ENCODE data around the gene KDM6A.

KDM6A gene

DNA sequence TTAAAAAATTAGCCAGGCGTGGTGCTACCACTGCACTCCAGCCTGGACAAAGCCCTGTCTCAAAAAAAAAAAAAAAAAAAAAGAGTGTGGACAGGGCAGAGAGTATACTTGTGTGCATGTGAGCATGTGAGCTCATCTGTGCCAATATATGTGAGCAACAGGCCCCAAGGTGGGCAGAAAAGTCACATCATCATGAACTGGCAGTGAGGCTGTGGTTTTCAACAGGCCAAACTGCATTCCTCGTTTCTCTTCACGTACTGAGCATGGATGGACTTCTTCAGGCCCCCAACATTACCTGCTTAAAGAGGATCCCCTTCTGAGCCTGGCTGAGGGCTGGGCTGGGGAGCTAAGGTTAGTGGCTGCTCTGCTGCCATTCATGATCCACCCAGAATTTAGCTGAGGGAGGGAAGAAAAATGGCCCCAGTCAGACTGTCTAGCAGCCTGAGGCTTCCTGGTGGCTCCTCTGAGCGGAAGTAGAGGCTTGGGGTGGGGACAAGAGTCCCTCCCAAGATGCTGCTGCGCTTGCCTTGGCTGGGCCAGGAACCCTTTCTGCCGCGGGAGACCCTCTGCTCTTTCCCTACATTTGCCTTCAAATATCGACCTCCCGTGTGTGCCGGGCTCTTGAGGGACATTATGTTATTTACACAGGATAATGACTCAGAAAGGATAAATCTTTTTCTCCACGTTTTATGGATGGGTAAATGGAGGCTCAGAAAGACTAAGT, 272.7 kb downstream of the KDM6A start:
- TF ChIP-seq, protein P1, sequence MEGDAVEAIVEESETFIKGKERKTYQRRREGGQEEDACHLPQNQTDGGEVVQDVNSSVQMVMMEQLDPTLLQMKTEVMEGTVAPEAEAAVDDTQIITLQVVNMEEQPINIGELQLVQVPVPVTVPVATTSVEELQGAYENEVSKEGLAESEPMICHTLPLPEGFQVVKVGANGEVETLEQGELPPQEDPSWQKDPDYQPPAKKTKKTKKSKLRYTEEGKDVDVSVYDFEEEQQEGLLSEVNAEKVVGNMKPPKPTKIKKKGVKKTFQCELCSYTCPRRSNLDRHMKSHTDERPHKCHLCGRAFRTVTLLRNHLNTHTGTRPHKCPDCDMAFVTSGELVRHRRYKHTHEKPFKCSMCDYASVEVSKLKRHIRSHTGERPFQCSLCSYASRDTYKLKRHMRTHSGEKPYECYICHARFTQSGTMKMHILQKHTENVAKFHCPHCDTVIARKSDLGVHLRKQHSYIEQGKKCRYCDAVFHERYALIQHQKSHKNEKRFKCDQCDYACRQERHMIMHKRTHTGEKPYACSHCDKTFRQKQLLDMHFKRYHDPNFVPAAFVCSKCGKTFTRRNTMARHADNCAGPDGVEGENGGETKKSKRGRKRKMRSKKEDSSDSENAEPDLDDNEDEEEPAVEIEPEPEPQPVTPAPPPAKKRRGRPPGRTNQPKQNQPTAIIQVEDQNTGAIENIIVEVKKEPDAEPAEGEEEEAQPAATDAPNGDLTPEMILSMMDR (IDR thresholded peaks at IDR 0.05; ENCODE audit: insufficient read depth, low read depth, low read length, missing control alignments): no peak
- no peak overlapping the region for H3K4me3 ChIP-seq (ENCODE audit: low read depth, low read length)
- no peak for DNase-seq (ENCODE audit: low read depth)

DNA sequence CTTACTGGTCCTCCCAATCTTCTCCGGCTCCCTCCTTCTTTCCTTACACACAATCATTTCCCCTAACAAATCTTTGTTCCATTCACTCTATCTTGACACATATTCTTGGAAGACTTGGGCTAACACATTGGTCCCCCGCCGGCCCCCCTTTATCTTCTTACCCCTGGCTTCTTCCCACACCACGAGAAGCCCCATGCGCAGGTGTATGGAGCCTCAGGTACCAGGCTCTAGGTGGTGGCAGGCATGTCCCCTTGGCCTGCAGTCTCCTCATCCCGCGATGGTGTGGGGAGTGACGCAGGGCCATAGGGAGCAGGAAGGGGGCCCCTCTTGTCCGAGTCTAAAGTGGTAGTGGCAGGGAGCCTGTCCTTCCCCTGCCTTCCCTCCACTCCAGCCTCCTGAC, 277.8 kb downstream of the KDM6A start:
- no peak for DNase-seq (ENCODE audit: low read depth)
- TF ChIP-seq, protein P1 (IDR thresholded peaks at IDR 0.05; ENCODE audit: insufficient read depth, low read depth, low read length, missing control alignments): no peak

GRCh38 chrX:45154033-45154360, 281.0 kb downstream of the KDM6A start:
- DNase-seq (ENCODE audit: low read depth): no peak
- H3K4me3 ChIP-seq (ENCODE audit: low read depth, low read length): no peak overlapping the region
- TF ChIP-seq, protein P1 (IDR thresholded peaks at IDR 0.05; ENCODE audit: insufficient read depth, low read depth, low read length, missing control alignments): no peak

More for the DNA sequence above, 277.8 kb downstream of the KDM6A start:
- no peak overlapping the region for H3K4me3 ChIP-seq (ENCODE audit: low read depth, low read length)

- TF ChIP-seq, protein P1 (IDR thresholded peaks at IDR 0.05; ENCODE audit: insufficient read depth, low read depth, low read length, missing control alignments): no peak
- no peak for DNase-seq (ENCODE audit: low read depth)
- H3K4me3 ChIP-seq (ENCODE audit: low read depth, low read length): no peak overlapping the region
Observed at GRCh38 chrX:45154462-45154861, 281.5 kb downstream of the KDM6A start.

GRCh38 chrX:45157647-45158046, 284.7 kb downstream of the KDM6A start:
- no peak overlapping the region for H3K4me3 ChIP-seq (ENCODE audit: low read depth, low read length)
- DNase-seq (ENCODE audit: low read depth): no peak
- TF ChIP-seq, protein P1 (IDR thresholded peaks at IDR 0.05; ENCODE audit: insufficient read depth, low read depth, low read length, missing control alignments): no peak

Measured in GM12865 (cell line).